Thymus (tissue), 2 donors: Measurements from ENCODE around the gene RSRC2. TPM values are rescaled to one million over a fixed set of nuclear protein-coding genes. Genes with fewer than 3 reads are reported as not detected.

Experiments used
- polyA plus RNA-seq: library from polyadenylated mRNA; stranded (reverse); fragments of 200-250 nt; gene quantifications from one replicate; pipeline ENCODE4 v1.2.3, GENCODE V29; 2013
- total RNA-seq: library from RNA; stranded (reverse); fragments of 120-200 nt; gene quantifications from one replicate; pipeline ENCODE4 v1.2.4, GENCODE V29; 2013
- donor health status: healthy.

RSRC2 gene
- total and polyA plus RNA-seq, 2 donors, result 75.5 to 112 TPM

Other genes starting within 250 kb of the RSRC2 start
- gene CLIP1, start 104.3 kb downstream of the RSRC2 start, total RNA-seq, result 18.4 TPM
- gene CLIP1, start 104.3 kb downstream of the RSRC2 start, polyA plus RNA-seq, result 26.7 TPM
- gene ZCCHC8, start 26.0 kb downstream of the RSRC2 start, total RNA-seq, result 24.6 TPM
- 46.7 TPM for gene ZCCHC8, start 26.0 kb downstream of the RSRC2 start, polyA plus RNA-seq
- 40.8 TPM for gene KNTC1, start 313 bp upstream of the RSRC2 start, total RNA-seq
- gene KNTC1, start 313 bp upstream of the RSRC2 start, polyA plus RNA-seq, result 34.0 TPM
- gene HCAR2, start 176.4 kb upstream of the RSRC2 start, total RNA-seq, result 1.8 TPM
- 4.3 TPM for gene HCAR2, start 176.4 kb upstream of the RSRC2 start, polyA plus RNA-seq
- gene HCAR3, start 189.9 kb upstream of the RSRC2 start, total RNA-seq, result 0.47 TPM
- gene HCAR3, start 189.9 kb upstream of the RSRC2 start, polyA plus RNA-seq, result 1.8 TPM
- gene HCAR1, start 203.9 kb upstream of the RSRC2 start, total RNA-seq, result 0.33 TPM
- gene HCAR1, start 203.9 kb upstream of the RSRC2 start, polyA plus RNA-seq, result 0.50 TPM
- gene DENR, start 225.9 kb upstream of the RSRC2 start, total RNA-seq, result 42.1 TPM
- 56.8 TPM for gene DENR, start 225.9 kb upstream of the RSRC2 start, polyA plus RNA-seq
- 1.2 TPM for gene CCDC62, start 247.6 kb upstream of the RSRC2 start, total RNA-seq
- 0.59 TPM for gene CCDC62, start 247.6 kb upstream of the RSRC2 start, polyA plus RNA-seq